HFF-Myc (cell line): Measurements from ENCODE around the gene TFR2.

Source experiments
- DNase-seq: peaks from one replicate; pipeline ENCODE4 v3.0.0-alpha.2; 2011; ENCODE audit warnings: low read depth; ENCODE audit errors: extremely low read depth
- H3K4me3 ChIP-seq: replicated peaks from 2 replicates; pipeline ENCODE4 v1.5.1; 2011; ENCODE audit warnings: low read depth, mild to moderate bottlenecking, control low read depth, low read length
- TF ChIP-seq, protein P1 (sequence below): IDR thresholded peaks from 2 replicates; pipeline ENCODE4 v1.5.1; 2012; ENCODE audit warnings: mild to moderate bottlenecking, low read depth, low read length, control low read depth; ENCODE audit errors: missing control alignments

TFR2 gene

DNA sequence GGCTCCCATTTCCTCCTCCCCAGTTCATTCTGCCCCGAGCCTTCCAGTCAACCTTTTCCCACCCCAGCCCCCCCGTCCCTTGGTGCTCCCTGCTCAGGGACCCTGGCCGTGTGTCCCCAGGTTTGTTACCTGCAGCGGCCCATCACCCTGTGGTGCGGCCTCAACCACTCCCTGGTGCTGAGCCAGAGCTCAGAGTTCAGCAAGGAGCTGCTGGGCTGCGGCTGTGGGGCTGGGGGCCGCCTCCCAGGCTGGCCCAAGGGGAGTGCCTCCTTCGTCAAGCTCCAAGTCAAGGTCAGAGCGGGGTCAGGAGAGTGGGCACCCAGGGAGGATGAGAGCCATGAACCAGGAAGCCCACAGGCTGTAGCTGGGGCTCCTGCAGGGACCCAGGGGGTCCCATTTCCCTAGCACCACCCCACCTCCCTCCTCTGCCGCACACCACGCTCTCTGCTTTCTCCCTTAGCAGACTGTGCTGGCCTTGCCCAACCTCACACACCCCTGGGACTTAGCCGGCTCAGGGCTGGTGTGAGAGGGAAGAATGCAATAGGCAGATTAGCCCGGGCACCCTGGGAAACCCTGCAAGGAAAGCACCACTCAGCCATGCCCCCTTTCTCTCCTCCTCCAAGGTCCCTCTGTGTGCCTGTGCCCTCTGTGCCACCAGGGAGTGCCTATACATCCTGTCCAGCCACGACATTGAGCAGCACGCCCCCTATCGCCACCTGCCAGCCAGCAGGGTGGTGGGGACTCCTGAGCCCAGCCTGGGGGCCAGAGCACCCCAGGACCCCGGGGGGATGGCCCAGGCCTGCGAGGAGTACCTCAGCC, 41.2 kb downstream of the TFR2 start:
- TF ChIP-seq, protein P1, sequence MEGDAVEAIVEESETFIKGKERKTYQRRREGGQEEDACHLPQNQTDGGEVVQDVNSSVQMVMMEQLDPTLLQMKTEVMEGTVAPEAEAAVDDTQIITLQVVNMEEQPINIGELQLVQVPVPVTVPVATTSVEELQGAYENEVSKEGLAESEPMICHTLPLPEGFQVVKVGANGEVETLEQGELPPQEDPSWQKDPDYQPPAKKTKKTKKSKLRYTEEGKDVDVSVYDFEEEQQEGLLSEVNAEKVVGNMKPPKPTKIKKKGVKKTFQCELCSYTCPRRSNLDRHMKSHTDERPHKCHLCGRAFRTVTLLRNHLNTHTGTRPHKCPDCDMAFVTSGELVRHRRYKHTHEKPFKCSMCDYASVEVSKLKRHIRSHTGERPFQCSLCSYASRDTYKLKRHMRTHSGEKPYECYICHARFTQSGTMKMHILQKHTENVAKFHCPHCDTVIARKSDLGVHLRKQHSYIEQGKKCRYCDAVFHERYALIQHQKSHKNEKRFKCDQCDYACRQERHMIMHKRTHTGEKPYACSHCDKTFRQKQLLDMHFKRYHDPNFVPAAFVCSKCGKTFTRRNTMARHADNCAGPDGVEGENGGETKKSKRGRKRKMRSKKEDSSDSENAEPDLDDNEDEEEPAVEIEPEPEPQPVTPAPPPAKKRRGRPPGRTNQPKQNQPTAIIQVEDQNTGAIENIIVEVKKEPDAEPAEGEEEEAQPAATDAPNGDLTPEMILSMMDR, result no peak
- no peak overlapping the region for H3K4me3 ChIP-seq
- no peak for DNase-seq

- TF ChIP-seq, protein P1, result no peak
- no peak overlapping the region for H3K4me3 ChIP-seq
- no peak for DNase-seq
Measured at GRCh38 chr7:100598425-100598824, 42.9 kb downstream of the TFR2 start.

DNA sequence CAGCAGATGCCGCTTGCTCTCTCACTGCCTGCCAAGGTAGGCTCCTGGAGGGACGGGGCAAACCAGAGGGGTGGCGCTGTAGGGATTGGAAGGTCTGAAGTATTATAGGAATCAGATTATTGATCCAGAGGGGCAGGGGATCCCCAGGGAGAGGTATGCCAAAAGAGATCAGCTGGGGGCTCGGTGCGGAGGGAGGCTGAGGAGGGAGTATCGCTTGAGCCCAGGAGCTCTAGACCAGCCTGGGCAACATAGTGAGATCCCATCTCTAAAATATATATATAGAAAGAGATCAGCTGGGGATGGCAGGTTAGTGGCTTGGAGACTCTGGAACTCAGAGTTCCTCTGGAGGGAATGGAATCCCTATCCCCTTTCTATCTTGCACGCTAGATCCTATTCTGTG, 46.2 kb downstream of the TFR2 start:
- no peak for DNase-seq
- H3K4me3 ChIP-seq, result no peak overlapping the region
- TF ChIP-seq, protein P1, result no peak

- TF ChIP-seq, protein P1, result no peak
- no peak overlapping the region for H3K4me3 ChIP-seq
- no peak for DNase-seq
Measured at GRCh38 chr7:100591596-100591995, 49.8 kb downstream of the TFR2 start.

- H3K4me3 ChIP-seq, result no peak overlapping the region
- no peak for DNase-seq
- TF ChIP-seq, protein P1, result no peak
Measured at GRCh38 chr7:100590077-100590737, 51.1 kb downstream of the TFR2 start.

GRCh38 chr7:100589341-100589947, 51.9 kb downstream of the TFR2 start:
- TF ChIP-seq, protein P1, result no peak
- no peak for DNase-seq
- no peak overlapping the region for H3K4me3 ChIP-seq
